Upper lobe of left lung (tissue), 4 donors: Measurements from ENCODE around the gene MAOA.

ENCODE experiments used
- CTCF ChIP-seq, 6 experiments: fragments of 450-650 bp in 4 of 6; fragments of 200-600 bp in 2 of 6; sonication (generic) in 2 of 6; IDR thresholded peaks; one replicate each; pipeline ENCODE4 v1.5.1; 2016 to 2019; ENCODE audit warnings: antibody characterized with exemption in 6 of 6
- POLR2AphosphoS5 ChIP-seq, 2 donors: sonication (generic); formaldehyde crosslinking; IDR thresholded peaks; one replicate each; pipeline ENCODE4 v1.5.1; 2017; ENCODE audit warnings: antibody characterized with exemption in 2 of 2

DNA sequence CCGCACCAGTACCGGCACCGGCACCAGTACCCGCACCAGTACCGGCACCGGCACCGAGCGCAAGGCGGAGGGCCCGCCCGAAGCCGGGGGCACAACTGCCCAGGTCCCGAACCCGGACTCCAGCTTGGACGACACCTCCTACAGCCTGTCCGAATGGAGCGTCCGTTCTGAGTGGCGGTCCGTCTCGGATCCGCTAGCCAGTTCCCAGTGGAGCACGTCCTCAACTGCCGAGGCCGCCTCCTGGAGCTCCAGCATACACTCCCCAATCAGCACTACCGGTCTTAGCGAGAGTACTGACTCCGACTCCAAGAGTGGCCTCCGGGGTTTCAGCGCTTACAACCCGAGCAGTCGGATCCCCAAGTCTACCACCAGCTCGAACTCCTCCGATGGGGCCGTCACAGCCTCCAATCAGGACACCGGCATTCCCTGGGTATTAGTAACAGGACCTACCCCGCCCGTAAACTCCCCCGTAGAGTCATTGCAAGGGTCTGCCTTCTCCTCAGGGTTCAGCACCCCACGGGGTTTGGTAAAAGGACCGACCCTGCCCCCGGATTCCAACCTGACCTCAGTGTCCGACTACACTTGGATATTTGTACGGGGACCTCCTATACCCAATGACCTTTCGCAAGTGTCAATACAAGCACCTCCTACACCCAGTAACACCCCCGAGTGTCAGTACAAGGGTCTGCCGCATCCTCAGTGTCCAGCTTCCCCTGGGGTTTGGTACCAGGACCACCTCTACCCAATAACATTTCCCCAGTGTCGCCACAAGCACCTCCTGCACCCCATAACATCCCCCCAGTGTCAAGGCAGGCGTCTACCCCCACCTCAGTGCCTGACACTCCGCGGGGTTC, 721 bp upstream of the MAOA start:
- TF ChIP-seq CTCF (IDR thresholded peaks at IDR 0.05) (no peak), POLR2AphosphoS5 (IDR thresholded peaks at IDR 0.05) (no peak)
